Mesothelial cell of epicardium (in vitro differentiated cells): ENCODE measurements around the gene CRTC1. TPM values are rescaled to one million over a fixed set of nuclear protein-coding genes. Genes with fewer than 3 reads are reported as not detected.
A peak's percentile ranks its signal among the peaks of the same experiment; 100 is the strongest.
"Not testable (repeated sequence)": the region's sequence is repeated elsewhere in the genome, so short reads cannot be mapped to it uniquely, and the experiment has no call there.

Experiments used
- DNase-seq, 2 experiments: peaks; one replicate each; pipeline ENCODE4 v3.0.0; 2021; ENCODE audit warnings: low spot score in 2 of 2; ENCODE audit not compliant: unreplicated experiment in 2 of 2
- H3K27ac Mint-ChIP-seq: 2 replicates; pipeline ENCODE4 v1.8.0; 2021; ENCODE audit warnings: mixed read lengths
- H3K27me3 Mint-ChIP-seq: 2 replicates; pipeline ENCODE4 v1.8.0; 2021; ENCODE audit warnings: low read depth, mixed read lengths
- H3K36me3 Mint-ChIP-seq: 2 replicates; pipeline ENCODE4 v1.8.0; 2021; ENCODE audit warnings: mixed read lengths
- H3K4me1 Mint-ChIP-seq: 2 replicates; pipeline ENCODE4 v1.8.0; 2021; ENCODE audit warnings: mixed read lengths
- H3K4me3 Mint-ChIP-seq: 2 replicates; pipeline ENCODE4 v1.8.0; 2021; ENCODE audit warnings: mild to moderate bottlenecking, moderate library complexity, mixed read lengths
- H3K9me3 Mint-ChIP-seq: 2 replicates; pipeline ENCODE4 v1.8.0; 2021; ENCODE audit warnings: mixed read lengths
- CTCF ChIP-seq: fragments of 200-600 bp; sonication (generic); IDR thresholded peaks from one replicate; pipeline ENCODE4 v1.5.0; 2021; ENCODE audit warnings: antibody characterized with exemption; ENCODE audit not compliant: unreplicated experiment
- total RNA-seq: library from RNA; stranded (reverse); gene quantifications from 3 replicates; pipeline ENCODE4 v1.2.1, GENCODE V29; 2021

CRTC1 gene
- total RNA-seq, 1 donor from 2014 or later = 31.9 TPM

GRCh38 chr19:18719541-18719940 is 36.1 kb downstream of the CRTC1 start:
- TF ChIP-seq CTCF = no peak

GRCh38 chr19:18723871-18724377 is 40.4 kb downstream of the CRTC1 start:
- Mint-ChIP-seq H3K36me3 (peaks cover 7% of the 10 kb centered on the region), H3K9me3 (no peaks in the 10 kb centered on the region), H3K27ac (no peak overlapping the region), H3K4me3 (no peak overlapping the region), H3K4me1 (no peaks in the 10 kb centered on the region), H3K27me3 (no peaks in the 10 kb centered on the region)
- no peak for DNase-seq
- TF ChIP-seq CTCF = no peak

More at GRCh38 chr19:18719541-18719940, 36.1 kb downstream of the CRTC1 start:
- no peaks in the 10 kb centered on the region for H3K4me1 Mint-ChIP-seq
- no peak overlapping the region for H3K4me3 Mint-ChIP-seq
- no peaks in the 10 kb centered on the region for H3K27me3 Mint-ChIP-seq
- H3K9me3 Mint-ChIP-seq = no peaks in the 10 kb centered on the region
- H3K36me3 Mint-ChIP-seq = peaks cover 7% of the 10 kb centered on the region
- no peak for DNase-seq
- H3K27ac Mint-ChIP-seq = no peak overlapping the region

- H3K27me3 Mint-ChIP-seq = no peaks in the 10 kb centered on the region
- H3K27ac Mint-ChIP-seq = peak overlapping the region; percentile 36
- H3K36me3 Mint-ChIP-seq = peaks cover 7% of the 10 kb centered on the region
- no peaks in the 10 kb centered on the region for H3K9me3 Mint-ChIP-seq
- H3K4me1 Mint-ChIP-seq = peaks cover under 1% of the 10 kb centered on the region
- H3K4me3 Mint-ChIP-seq = no peak overlapping the region
- no peak for DNase-seq
- no peak for TF ChIP-seq CTCF
These were observed 42.6 kb downstream of the CRTC1 start for GRCh38 chr19:18725841-18726770.

GRCh38 chr19:18726846-18727245 is 43.4 kb downstream of the CRTC1 start:
- no peak for TF ChIP-seq CTCF
- Mint-ChIP-seq H3K27me3 (no peaks in the 10 kb centered on the region), H3K4me1 (peaks cover 5% of the 10 kb centered on the region), H3K27ac (no peak overlapping the region), H3K36me3 (peaks cover 7% of the 10 kb centered on the region), H3K4me3 (no peak overlapping the region), H3K9me3 (no peaks in the 10 kb centered on the region)
- DNase-seq = no peak

GRCh38 chr19:18727602-18728001 is 44.1 kb downstream of the CRTC1 start:
- not testable (repeated sequence) for H3K36me3 Mint-ChIP-seq, H3K4me3 Mint-ChIP-seq, H3K9me3 Mint-ChIP-seq, H3K27ac Mint-ChIP-seq, DNase-seq, H3K27me3 Mint-ChIP-seq
- H3K4me1 Mint-ChIP-seq = peaks cover 10% of the 10 kb centered on the region

GRCh38 chr19:18729933-18730530 is 46.6 kb downstream of the CRTC1 start:
- no peaks in the 10 kb centered on the region for H3K27me3 Mint-ChIP-seq
- no peaks in the 10 kb centered on the region for H3K36me3 Mint-ChIP-seq
- H3K4me1 Mint-ChIP-seq = peaks cover 17% of the 10 kb centered on the region
- TF ChIP-seq CTCF = no peak
- H3K9me3 Mint-ChIP-seq = no peaks in the 10 kb centered on the region
- no peak overlapping the region for H3K4me3 Mint-ChIP-seq
- DNase-seq = no peak
- H3K27ac Mint-ChIP-seq = no peak overlapping the region
